Activated CD8-positive, alpha-beta T cell treated with anti-CD3 and anti-CD28 coated beads, Interleukin-2, amount 10 ng/mL, durations not matched to agents 7 days and 5 days (primary cell): Measurements from ENCODE around the gene RORC. TPM values are rescaled to one million over a fixed set of nuclear protein-coding genes. Genes with fewer than 3 reads are reported as not detected.

Source experiments
- ATAC-seq: fragments of 150-1000 bp; cut with Tn5 transposase; one replicate; pipeline ENCODE4 v1.10.0; 2021; ENCODE audit warnings: moderate library complexity
- CTCF ChIA-PET: fragments of 350-600 bp; sonication (Branson Sonifier 250); formaldehyde crosslinking; loops from one replicate; lab custom pipeline; 2021; ENCODE audit warnings: antibody characterized with exemption; lab: Charles Lee
- POLR2A ChIA-PET: fragments of 350-600 bp; sonication (Branson Sonifier 250); formaldehyde crosslinking; loops from one replicate; lab custom pipeline; 2021; ENCODE audit warnings: antibody characterized with exemption; lab: Charles Lee
- DNase-seq: peaks from one replicate; pipeline ENCODE4 v3.0.0-alpha.2; 2020
- H3K27ac Mint-ChIP-seq: one replicate; pipeline ENCODE4 v1.8.0; 2021; ENCODE audit warnings: mild to moderate bottlenecking, mixed read lengths
- H3K27me3 Mint-ChIP-seq: one replicate; pipeline ENCODE4 v1.8.0; 2021; ENCODE audit warnings: low read depth, mixed read lengths
- H3K36me3 Mint-ChIP-seq: one replicate; pipeline ENCODE4 v1.8.0; 2021; ENCODE audit warnings: low read depth, mixed read lengths
- H3K4me1 Mint-ChIP-seq: one replicate; pipeline ENCODE4 v1.8.0; 2021; ENCODE audit warnings: low read depth, mixed read lengths
- H3K4me3 Mint-ChIP-seq: one replicate; pipeline ENCODE4 v1.8.0; 2021; ENCODE audit warnings: mild to moderate bottlenecking, mixed read lengths
- H3K9me3 Mint-ChIP-seq: one replicate; pipeline ENCODE4 v1.8.0; 2022; ENCODE audit warnings: mixed read lengths; ENCODE audit not compliant: insufficient read depth
- total RNA-seq, 2 experiments: library from RNA; stranded (reverse); gene quantifications; one replicate each; pipeline ENCODE4 v1.2.3, GENCODE V29; 2021

The RORC gene
- total RNA-seq, 2 experiments from 2014 or later = 2.4 to 2.7 TPM

DNA sequence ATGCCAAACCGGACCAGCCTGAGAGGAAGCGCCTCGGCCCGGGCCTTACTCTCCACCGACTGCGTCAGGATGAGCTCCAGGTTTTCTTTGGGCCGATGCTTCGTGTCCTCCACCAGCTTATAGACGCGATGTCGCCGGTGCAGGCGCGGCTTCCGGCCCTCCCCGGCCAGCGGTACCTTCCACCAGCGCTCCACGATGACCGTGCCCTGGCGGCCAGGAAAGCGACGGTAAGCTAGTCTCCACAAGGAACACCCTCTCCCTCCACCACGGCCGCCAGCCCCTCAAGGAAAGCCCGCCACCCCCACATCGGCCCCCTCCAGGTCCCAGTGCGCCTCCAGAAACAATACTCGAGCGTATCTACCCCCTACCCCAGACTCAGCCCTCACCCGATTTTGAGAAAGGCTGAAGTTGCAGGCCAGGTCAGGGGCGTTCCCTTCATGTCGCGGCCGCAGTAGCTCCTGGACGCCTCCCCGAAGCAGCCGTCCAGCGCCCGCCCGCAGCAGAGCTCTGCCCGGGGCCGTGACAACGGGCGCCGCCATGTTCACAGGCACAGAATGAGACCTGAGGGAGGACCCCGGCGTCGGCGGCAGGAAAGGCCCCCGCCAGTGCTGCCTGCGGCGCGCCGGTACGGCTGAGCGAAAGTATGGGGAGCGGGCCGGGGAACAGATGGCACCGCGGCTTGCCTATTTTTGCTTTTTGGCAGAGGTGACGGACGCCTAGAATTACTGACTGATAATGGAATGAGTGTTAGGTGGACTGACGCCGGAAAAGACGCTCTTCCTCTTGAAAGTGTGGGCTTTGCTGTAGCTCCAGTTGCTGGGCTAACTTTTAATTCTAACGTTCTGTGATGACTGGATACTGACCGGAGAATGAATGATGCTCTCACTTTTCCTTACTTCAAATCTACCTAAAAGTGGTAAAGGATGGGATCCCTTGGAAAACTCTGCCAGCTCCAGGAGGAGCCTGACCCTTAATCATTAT lies 68.4 kb downstream of the RORC start, which contains the start of gene MRPL9:
Gene MRPL9, minus strand, starts transcription at position 556 of the 981 bp plus-strand sequence. Its CDS starts 17 bp downstream, at position 539.
- Mint-ChIP-seq H3K27me3 (no peaks in the 10 kb centered on the region), H3K36me3 (peaks cover 33% of the 10 kb centered on the region), H3K27ac (peak within 1 kb of the TSS; percentile 91), H3K4me3 (peak within 1 kb of the TSS; percentile 81), H3K4me1 (peaks cover 30% of the 10 kb centered on the region), H3K9me3 (no peaks in the 10 kb centered on the region)
- ChIA-PET CTCF (interaction anchor here (1.1 to 2.6 kb wide), 8 partner anchors 10 to 73 kb away, joined by 3 to 14 read pairs (median 5); partner anchors contain the start of gene TDRKH), POLR2A (interaction anchor here (0.5 to 2.5 kb wide), 15 partner anchors 10 to 1770 kb away, joined by 3 to 15 read pairs (median 3); partner anchors contain the start of genes PSMB4, TDRKH and TUFT1)
- DNase-seq (peak; percentile 89), ATAC-seq (peak; percentile 99)

DNA sequence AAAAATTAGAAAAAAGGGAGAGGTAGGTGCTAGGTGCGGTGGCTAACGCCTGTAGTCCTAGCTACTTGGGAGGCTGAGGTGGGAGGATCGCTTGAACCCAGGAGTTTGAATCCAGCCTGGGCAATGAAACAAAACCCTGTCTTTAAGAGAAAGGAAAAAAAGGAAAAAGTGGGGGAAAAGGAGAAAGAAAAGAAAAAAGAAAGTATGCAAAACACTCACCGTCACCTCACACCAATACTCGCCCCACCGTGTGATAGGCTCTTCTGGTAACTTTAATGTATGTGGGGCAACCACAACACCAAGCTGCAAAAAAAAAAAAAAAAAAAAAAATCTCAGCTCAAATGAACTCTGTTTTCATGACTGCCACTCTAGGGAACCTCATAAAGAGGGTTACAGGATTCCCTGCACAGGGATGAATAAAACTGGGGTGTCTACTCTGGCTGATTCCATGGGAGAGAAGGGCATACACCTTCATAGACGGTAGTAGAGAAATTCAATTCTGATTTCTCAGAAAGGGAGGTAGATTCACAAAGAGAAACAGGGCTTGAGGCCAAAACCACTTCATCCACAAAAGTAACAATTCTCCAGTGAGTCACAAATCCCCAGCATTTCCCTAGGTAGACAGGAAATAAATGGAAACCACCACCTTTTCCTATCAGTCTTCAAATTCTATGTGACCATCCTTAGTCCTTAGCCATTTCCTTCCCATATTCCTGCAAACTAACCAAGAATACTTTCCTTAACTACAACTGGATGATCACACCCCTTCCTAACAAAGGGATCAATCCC lies 70.8 kb downstream of the RORC start:
- peaks cover 32% of the 10 kb centered on the region for H3K4me1 Mint-ChIP-seq
- ChIA-PET CTCF (no interaction called here), POLR2A (no interaction called here)
- no peak for ATAC-seq
- DNase-seq = no peak
- no peaks in the 10 kb centered on the region for H3K9me3 Mint-ChIP-seq
- no peak overlapping the region for H3K27ac Mint-ChIP-seq
- peak overlapping the region; percentile 12 for H3K4me3 Mint-ChIP-seq
- H3K27me3 Mint-ChIP-seq = no peaks in the 10 kb centered on the region
- peaks cover 40% of the 10 kb centered on the region for H3K36me3 Mint-ChIP-seq

DNA sequence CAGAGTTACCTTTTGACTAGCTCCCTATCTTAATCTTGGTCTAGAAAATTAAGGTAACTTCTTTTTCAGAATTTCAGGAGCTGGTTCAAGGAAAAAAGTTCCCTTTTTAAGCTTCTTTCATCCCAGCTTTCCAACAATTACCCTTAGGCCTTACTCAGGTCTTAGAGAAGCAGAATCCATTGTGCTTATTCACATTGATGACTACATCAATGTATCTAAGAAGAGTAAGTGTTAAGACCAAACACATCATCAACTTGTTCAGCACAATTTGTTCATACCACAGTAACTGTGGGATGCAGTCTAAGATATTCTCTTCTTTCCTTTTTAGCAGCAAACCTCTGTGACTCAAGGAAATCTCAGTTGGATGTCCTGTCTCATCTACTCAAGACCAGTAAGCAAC lies 72.4 kb downstream of the RORC start:
- Mint-ChIP-seq H3K4me1 (peaks cover 30% of the 10 kb centered on the region), H3K4me3 (no peak overlapping the region), H3K9me3 (no peaks in the 10 kb centered on the region), H3K27me3 (no peaks in the 10 kb centered on the region), H3K36me3 (peaks cover 40% of the 10 kb centered on the region), H3K27ac (no peak overlapping the region)
- ChIA-PET POLR2A (no interaction called here), CTCF (interaction anchor here (1.3 kb wide), 1 partner anchor 77 kb away, joined by 3 read pairs; no protein-coding TSS in a partner anchor)
- no peak for DNase-seq
- no peak for ATAC-seq

DNA sequence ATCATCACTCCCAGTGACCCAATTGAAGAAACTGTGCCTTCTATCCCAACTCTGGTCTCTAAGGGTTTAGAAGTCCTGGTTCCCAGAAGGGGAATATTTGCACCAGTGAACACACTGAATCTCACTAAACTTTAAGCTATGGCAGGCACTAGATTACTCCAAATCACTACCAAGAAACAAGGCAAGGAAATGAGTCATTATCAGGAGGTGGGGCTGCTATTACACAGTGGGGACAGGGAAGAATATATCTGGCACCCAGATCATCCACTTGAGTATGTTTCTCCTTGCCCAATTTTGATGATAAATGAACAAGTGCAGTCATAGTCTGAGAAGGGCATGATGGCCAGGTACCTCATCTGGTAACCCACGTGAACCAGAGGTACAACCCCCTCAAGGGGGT lies 75.3 kb downstream of the RORC start:
- Mint-ChIP-seq H3K27me3 (peaks cover 2% of the 10 kb centered on the region), H3K36me3 (peaks cover 30% of the 10 kb centered on the region), H3K4me1 (peaks cover 11% of the 10 kb centered on the region), H3K27ac (no peak overlapping the region), H3K9me3 (no peaks in the 10 kb centered on the region), H3K4me3 (no peak overlapping the region)
- POLR2A ChIA-PET = no interaction called here
- no peak for DNase-seq
- CTCF ChIA-PET = interaction anchor here (1.1 kb wide), 1 partner anchor 19 kb away, joined by 3 read pairs; no protein-coding TSS in a partner anchor
- no peak for ATAC-seq

Other genes with a start within 250 kb of the RORC start
- 10 to 100 TPM; 24.5 to 26.0 TPM for gene SNX27, start 219.8 kb downstream of the RORC start, total RNA-seq
- not detected for gene CELF3, start 115.0 kb downstream of the RORC start, total RNA-seq
- not detected for gene RIIAD1, start 110.3 kb downstream of the RORC start, total RNA-seq
- 100 to 1,000 TPM; 111 to 121 TPM for gene MRPL9, start 68.3 kb downstream of the RORC start, total RNA-seq
- 10 to 100 TPM; 14.6 to 16.4 TPM for gene TDRKH, start 41.3 kb downstream of the RORC start, total RNA-seq
- under 1 TPM; 0.16 to 0.32 TPM for gene LINGO4, start 26.4 kb downstream of the RORC start, total RNA-seq
- gene C2CD4D, start 8.0 kb upstream of the RORC start, total RNA-seq = under 1 TPM; 0.23 to 0.26 TPM
- not detected for gene THEM5, start 21.9 kb upstream of the RORC start, total RNA-seq
- gene THEM4, start 77.7 kb upstream of the RORC start, total RNA-seq = 10 to 100 TPM; 29.8 to 31.7 TPM
- 100 to 1,000 TPM; 540 to 571 TPM for gene S100A10, start 162.1 kb upstream of the RORC start, total RNA-seq
- 100 to 1,000 TPM; 269 to 293 TPM for gene S100A11, start 205.2 kb upstream of the RORC start, total RNA-seq